ENCODE data around the gene TRIM17.

- no peak for TF ChIP-seq CTCF (conservative IDR thresholded peaks at IDR 0.05; ENCODE audit: low read depth in 2 of 2)
- no peak for TF ChIP-seq POLR2AphosphoS5 (IDR thresholded peaks at IDR 0.05; ENCODE audit: low read depth)
- TF ChIP-seq EZH2phosphoT487 (IDR thresholded peaks at IDR 0.05; ENCODE audit: unreplicated experiment), result no peak
- TF ChIP-seq ETS1 (IDR thresholded peaks at IDR 0.05), result no peak
These were observed 9.3 kb downstream of the TRIM17 start for GRCh38 chr1:228407106-228408040.
